H54 (cell line): ENCODE results near the gene THBS2.
"Not testable (repeated sequence)": the region's sequence is repeated elsewhere in the genome, so short reads cannot be mapped to it uniquely, and the experiment has no call there.

Source experiments
- DNase-seq: peaks from one replicate; pipeline ENCODE4 v3.0.0; 2011; ENCODE audit warnings: low spot score, mixed read lengths; ENCODE audit not compliant: insufficient read length
- FAIRE-seq: peaks from 3 replicates; lab custom pipeline; 2011; peaks lifted over from hg19 to GRCh38; lab: Jason Lieb, UNC
- POLR2A ChIP-seq: IDR thresholded peaks from 2 replicates; pipeline ENCODE4 v1.6.1; 2011; ENCODE audit warnings: low read depth, mild to moderate bottlenecking, low read length

The THBS2 gene

DNA sequence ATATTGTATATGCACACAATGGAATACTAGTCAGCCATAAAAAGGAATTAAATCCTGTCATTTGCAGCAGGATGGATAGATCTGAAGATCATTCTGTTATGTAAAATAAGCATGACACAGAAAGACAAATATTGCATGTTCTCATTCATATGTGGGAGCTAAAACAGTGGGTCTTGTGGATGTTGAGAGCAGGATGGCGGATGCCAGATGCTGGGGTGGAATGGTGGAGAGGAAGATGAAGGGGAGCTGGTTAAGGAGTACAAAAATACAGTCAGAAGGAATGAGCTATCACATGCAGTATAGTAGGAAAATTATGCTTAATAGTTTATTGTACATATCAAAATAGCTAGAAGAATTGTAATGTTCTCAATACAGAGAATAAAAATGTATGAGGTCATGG is 41.8 kb downstream of the THBS2 start:
- no peak for FAIRE-seq

DNA sequence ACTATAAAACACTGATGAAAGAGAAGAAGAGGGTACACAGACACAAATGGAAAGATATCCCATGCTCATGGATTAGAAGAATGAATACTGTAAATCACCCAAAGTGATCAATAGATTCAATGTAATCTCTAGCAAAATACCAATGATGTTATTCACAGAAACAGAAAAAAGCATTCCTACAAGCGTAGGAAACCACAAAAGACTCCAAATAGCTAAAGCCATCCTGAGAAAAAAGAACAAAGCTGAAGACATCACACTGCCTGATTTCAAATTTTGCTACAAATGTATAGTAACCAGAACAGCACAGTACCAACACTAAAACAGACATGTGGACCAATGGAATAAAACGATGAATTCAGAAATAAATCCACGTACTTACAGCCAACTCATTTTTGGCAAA is 43.0 kb downstream of the THBS2 start:
- FAIRE-seq (no peak), DNase-seq (no peak)
- TF ChIP-seq POLR2A = no peak

More for the DNA sequence above, 41.8 kb downstream of the THBS2 start:
- no peak for TF ChIP-seq POLR2A
- no peak for DNase-seq

- no peak for TF ChIP-seq POLR2A
- FAIRE-seq (no peak), DNase-seq (no peak)
Observed at GRCh38 chr6:169208011-169208410, 45.6 kb downstream of the THBS2 start.

DNA sequence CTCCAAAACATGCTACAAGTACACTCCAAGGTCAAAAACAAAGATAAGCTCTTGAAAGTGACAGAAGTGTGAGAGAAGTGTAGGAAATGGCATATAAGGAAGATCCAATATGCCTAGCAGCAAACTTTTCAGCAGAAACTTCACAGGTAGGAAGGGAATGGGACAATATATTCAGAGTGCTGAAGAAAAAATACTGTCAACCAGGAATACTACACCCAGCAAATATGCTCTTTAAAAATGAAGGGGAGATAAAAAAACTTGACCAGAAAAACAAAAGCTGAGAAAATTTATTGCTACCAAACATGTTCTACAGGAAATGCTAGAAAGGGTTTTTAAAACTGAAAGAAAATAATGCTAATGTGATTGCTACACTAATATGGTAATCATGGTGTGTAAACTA is 46.2 kb downstream of the THBS2 start:
- FAIRE-seq (no peak), DNase-seq (no peak)
- no peak for TF ChIP-seq POLR2A

DNA sequence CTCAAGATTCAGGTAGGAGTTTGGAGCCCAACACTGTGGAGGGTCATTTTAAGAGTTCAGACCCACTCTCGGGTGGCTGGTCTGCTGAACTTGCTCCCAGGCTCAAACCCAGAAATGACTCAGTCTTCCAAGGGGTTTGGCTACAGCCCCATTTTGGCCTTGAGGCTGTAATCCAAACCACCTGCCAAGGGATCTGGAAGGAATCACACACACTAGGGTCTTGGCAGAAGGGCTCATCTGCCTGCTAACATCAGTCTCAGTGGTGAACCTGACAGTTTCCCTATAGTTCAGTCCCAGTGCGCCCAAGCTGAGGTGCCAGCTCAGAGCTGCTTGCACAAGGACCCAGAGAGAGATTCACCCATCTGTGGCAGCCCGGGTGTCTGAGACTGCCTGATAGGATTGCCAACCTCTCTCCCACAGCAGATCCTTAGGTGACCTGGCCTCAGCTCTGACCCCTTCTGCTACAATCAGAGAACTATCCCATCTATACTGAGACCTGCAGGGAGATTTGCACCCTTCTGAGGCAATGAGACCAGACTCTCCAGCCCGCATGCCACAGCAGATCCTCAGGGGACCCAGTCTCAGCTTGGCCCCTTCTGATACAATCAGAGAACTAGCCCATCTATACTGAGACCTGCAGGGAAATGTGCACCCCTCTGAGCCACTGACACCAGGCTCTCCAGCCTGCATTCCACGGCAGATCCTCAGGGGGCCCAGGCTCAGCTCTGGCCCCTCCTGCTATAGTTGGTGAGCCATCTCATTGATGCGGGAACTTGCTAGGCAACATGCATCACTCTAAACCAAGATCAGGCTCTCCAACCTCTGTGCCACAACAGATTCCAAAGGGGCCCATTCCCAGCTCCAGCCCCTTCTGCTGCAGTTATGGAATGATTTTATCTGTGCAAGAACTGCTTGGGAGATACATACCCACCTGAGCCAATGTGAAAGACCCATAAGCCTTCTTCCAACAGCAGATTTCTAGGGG is 48.2 kb downstream of the THBS2 start:
- no peak for TF ChIP-seq POLR2A
- no peak for FAIRE-seq
- DNase-seq = no peak

GRCh38 chr6:169204167-169204566 is 49.5 kb downstream of the THBS2 start:
- FAIRE-seq = no peak
- DNase-seq = no peak
- TF ChIP-seq POLR2A = no peak

GRCh38 chr6:169201985-169202384 is 51.7 kb downstream of the THBS2 start:
- FAIRE-seq (no peak), DNase-seq (no peak)
- no peak for TF ChIP-seq POLR2A

DNA sequence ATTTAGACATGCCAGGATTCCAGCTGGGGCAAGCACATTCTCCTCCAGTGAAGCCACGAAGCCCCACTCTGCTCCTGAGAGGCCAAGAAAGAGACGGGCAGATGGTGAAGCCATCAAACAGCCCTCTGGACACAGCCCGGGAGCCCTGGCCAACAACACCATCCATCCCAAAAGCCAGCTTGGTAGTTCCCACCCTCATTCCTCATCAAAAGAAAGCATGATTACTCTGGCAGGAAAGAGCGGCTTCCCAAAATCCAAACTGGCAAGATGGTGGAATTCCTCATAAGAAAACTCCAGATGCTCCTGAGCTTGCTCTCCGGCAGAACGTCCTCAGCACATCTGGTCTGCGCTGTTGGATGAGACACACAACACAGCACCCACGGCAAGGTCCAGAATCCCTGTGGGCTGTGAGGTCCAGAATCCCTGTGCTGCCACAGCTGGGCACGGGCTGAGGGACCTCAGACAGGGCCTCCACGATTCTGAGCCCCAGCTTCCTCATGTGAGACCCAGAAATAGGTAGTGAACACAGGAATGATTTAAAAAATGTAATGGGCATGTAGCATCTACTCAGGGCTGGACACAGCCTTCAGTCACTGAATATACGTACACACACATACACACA is 52.6 kb downstream of the THBS2 start:
- no peak for TF ChIP-seq POLR2A
- FAIRE-seq = no peak
- no peak for DNase-seq

DNA sequence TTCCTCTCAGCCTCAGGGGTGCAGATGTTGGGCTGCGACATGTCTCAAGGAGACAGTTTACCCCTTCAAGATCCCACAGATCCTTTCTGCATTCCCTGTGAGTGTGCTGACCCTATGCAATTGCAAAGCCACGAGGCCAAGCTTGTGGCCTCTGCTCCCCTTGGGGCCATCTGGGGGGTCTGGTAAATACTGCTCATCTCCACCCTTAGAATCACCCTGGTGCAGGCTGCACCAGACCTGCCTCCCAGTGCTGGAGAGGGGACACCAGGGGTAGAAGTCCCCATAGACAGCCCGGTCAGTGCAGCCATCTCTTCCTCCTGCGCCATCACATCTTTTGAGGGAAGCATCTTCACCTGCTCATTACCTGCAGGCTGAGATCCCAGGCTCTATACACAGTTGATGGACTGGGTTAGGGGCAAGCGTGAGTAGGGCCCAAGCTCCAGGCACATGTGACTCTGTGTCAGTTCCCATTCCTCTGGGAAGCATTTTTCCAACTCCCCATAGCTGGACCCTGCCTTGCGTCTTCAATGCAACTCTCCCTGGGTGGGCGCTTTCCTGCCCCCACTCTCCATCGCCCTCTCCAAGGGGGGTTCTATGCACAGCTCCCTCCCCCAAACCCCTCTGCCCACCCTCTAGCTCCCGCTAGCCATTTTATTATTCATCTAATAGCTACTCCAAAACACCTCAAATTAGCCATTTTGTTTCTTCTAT is 53.9 kb downstream of the THBS2 start:
- FAIRE-seq (no peak), DNase-seq (no peak)
- TF ChIP-seq POLR2A = no peak

- FAIRE-seq = no peak
- no peak for DNase-seq
- no peak for TF ChIP-seq POLR2A
Observed at GRCh38 chr6:169198885-169199284, 54.8 kb downstream of the THBS2 start.

DNA sequence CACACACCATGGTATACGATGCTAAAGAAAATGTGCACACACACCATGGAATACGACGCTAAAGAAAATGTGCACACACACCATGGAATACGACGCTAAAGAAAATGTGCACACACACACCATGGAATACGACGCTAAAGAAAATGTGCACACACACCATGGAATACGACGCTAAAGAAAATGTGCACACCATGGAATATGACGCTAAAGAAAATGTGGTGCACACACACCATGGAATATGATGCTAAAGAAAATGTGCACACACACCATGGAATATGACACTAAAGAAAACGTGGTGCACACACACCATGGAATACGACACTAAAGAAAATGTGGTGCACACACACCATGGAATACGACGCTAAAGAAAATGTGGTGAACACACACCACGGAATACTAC is 55.7 kb downstream of the THBS2 start:
- FAIRE-seq, DNase-seq: not testable (repeated sequence)

- not testable (repeated sequence) for DNase-seq, FAIRE-seq
Observed at GRCh38 chr6:169196279-169196678, 57.4 kb downstream of the THBS2 start.

- FAIRE-seq (no peak), DNase-seq (no peak)
- no peak for TF ChIP-seq POLR2A
Observed at GRCh38 chr6:169194737-169195136, 58.9 kb downstream of the THBS2 start.

GRCh38 chr6:169190970-169191369 is 62.7 kb downstream of the THBS2 start:
- TF ChIP-seq POLR2A = no peak
- DNase-seq = no peak
- no peak for FAIRE-seq
